Measurements from ENCODE around the gene DOCK1.

Gene DOCK1

DNA sequence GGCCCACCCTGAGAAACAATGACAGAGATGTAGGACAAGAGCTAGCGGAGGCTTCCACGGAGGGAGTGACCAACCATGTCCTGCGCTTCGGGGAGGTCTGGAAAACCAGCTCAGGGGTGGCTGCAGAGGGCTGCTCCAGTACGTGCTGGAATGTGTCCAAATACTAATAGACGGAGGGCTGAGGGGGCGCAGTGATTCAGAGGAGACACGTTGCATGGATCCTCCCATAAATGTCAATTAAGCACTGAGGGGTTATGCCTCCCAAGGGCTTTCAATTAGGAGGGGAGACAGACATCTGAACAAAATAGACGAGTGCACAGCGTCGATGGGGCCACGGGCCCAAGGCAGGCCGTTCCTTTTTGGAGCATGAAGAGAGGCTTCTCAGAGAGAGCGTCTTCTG is 592.9 kb downstream of the DOCK1 start:
- Histone ChIP-seq H3K4me2 (no peak overlapping the region), H3K4me3 (no peak overlapping the region), H3K9ac (no peak overlapping the region), H3K9me3 (no peaks in the 10 kb centered on the region), H3K27ac (no peak overlapping the region), H3K27me3 (no peaks in the 10 kb centered on the region), H3K4me1 (peaks cover 6% of the 10 kb centered on the region), H4K20me1 (no peaks in the 10 kb centered on the region), H3K36me3 (no peaks in the 10 kb centered on the region)
- TF ChIP-seq Cebpa-rat (IDR thresholded peaks at IDR 0.05), result no peak

DNA sequence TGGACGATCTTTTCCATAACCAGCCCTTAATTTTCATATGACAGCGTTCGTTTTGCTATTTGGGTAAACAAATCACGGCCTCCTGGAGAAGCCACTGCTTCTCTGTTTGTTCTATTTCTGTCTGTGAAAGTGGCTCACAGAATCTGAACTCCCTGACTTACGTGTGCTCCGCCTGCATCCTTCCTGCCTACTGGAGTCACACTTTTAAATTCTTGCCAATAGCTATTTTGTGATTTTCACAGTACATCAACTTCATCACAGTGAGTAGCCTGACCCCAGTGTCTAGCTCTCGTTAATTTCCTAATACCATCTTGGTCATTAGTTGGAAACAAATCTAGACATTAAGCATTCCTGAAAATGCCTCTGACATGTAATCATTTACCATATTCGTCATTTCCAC is 594.9 kb downstream of the DOCK1 start:
- 0 out of 2 replicates have a peak overlapping the region, but pooled peaks have one; percentile 9 for H3K4me2 ChIP-seq
- TF ChIP-seq Cebpa-rat (IDR thresholded peaks at IDR 0.05), result no peak
- no peak overlapping the region for H3K4me3 ChIP-seq
- H4K20me1 ChIP-seq, result no peaks in the 10 kb centered on the region
- no peak overlapping the region for H3K9ac ChIP-seq
- no peaks in the 10 kb centered on the region for H3K27me3 ChIP-seq
- H3K36me3 ChIP-seq, result no peaks in the 10 kb centered on the region
- H3K9me3 ChIP-seq, result no peaks in the 10 kb centered on the region
- H3K4me1 ChIP-seq, result peaks cover 8% of the 10 kb centered on the region
- no peak overlapping the region for H3K27ac ChIP-seq
